K562 (cell line): ENCODE results near the gene MON1A. TPM values are rescaled to one million over a fixed set of nuclear protein-coding genes. Genes with fewer than 3 reads are reported as not detected.
A peak's percentile ranks its signal among the peaks of the same experiment; 100 is the strongest.

Experiments used
- CHD2 ChIP-seq: IDR thresholded peaks from 2 replicates; pipeline ENCODE4 v1.6.1; 2011; ENCODE audit warnings: low read depth, low read length
- EGR1 ChIP-seq: fragments of 450-650 bp; conservative IDR thresholded peaks from 2 replicates; pipeline ENCODE4 v1.6.1; 2017; ENCODE audit warnings: mild to moderate bottlenecking
- ESRRA ChIP-seq: fragments of 450-650 bp; IDR thresholded peaks from 2 replicates; pipeline ENCODE4 v1.6.1; 2014; ENCODE audit warnings: low read depth, mild to moderate bottlenecking, moderate library complexity, borderline replicate concordance
- FOS ChIP-seq: IDR thresholded peaks from 3 replicates; pipeline ENCODE4 v1.6.1; 2011; ENCODE audit not compliant: insufficient read length; ENCODE audit errors: extremely low read depth
- GABPA ChIP-seq: fragments of 200-800 bp; sonication (Bioruptor generic); conservative IDR thresholded peaks from 2 replicates; pipeline ENCODE4 v1.6.1; 2016; ENCODE audit warnings: low read depth, missing genetic modification characterization, missing compliant biosample characterization
- KAT8 ChIP-seq: fragments of 450-650 bp; IDR thresholded peaks from 2 replicates; pipeline ENCODE4 v1.6.1; 2016; ENCODE audit warnings: low read depth, mild to moderate bottlenecking
- KDM1A ChIP-seq, 2 experiments: fragments of 450-650 bp; IDR thresholded peaks; 2 replicates each; pipeline ENCODE4 v1.6.1; 2016; ENCODE audit warnings: mild to moderate bottlenecking in 2 of 2
- KLF1 ChIP-seq: fragments of 450-650 bp; IDR thresholded peaks from 2 replicates; pipeline ENCODE4 v1.6.1; 2016; ENCODE audit warnings: missing genetic modification characterization, missing compliant biosample characterization
- NR2C2 ChIP-seq, 2 experiments: fragments of 200-800 bp in 1 of 2; sonication (Bioruptor generic) in 1 of 2; sonication (generic) in 1 of 2; formaldehyde crosslinking in 1 of 2; IDR thresholded peaks; 2 replicates each; pipeline versions ENCODE4 v1.6.1 to v1.8.0; 2016 to 2022; ENCODE audit warnings: mild to moderate bottlenecking in 1 of 2, missing compliant biosample characterization in 1 of 2, missing genetic modification characterization in 1 of 2, missing genetic modification reagents in 1 of 2
- PTTG1 ChIP-seq: fragments of 450-650 bp; IDR thresholded peaks from 2 replicates; pipeline ENCODE4 v1.6.1; 2016; ENCODE audit warnings: low read depth, mild to moderate bottlenecking, missing genetic modification characterization, missing compliant biosample characterization
- ZNF551 ChIP-seq: fragments of 250-450 bp; sonication (Bioruptor Pico); IDR thresholded peaks from 2 replicates; pipeline ENCODE4 v1.5.0; 2021; ENCODE audit warnings: mild to moderate bottlenecking, moderate library complexity
- polyA plus RNA-seq, 8 experiments: library from polyadenylated mRNA; depleted of rRNA in 4 of 8; stranded (reverse) in 5 of 8; unstranded in 3 of 8; fragments of >200 nt; fragmentation: Nextera tagmentation in 2 of 8; fragmentation: Illumina TruSeq in 1 of 8; extraction: Ambion mirVana in 2 of 8; extraction: Trizol in 1 of 8; gene quantifications; 2 replicates each; pipeline versions ENCODE4 v1.2.1 to v1.2.3, GENCODE V29; 2011 to 2014; ENCODE audit warnings: inconsistent platforms in 1 of 8, missing spikeins in 1 of 8
- total RNA-seq, 7 experiments: library from RNA; depleted of rRNA in 6 of 7; stranded (reverse); fragments of >200 nt in 6 of 7; fragmentation: Illumina TruSeq in 2 of 7; extraction: Trizol in 2 of 7; gene quantifications; 2 replicates each; pipeline versions ENCODE4 v1.2.1 to v1.2.3, GENCODE V29; 2011 to 2021; ENCODE audit warnings: low replicate concordance in 1 of 7
- TF ChIP-seq, protein P1 (sequence below): fragments of 450-650 bp; IDR thresholded peaks from 2 replicates; pipeline ENCODE4 v1.6.1; 2018; ENCODE audit not compliant: partially characterized antibody
- TF ChIP-seq, protein P2 (sequence below): fragments of 450-650 bp; formaldehyde crosslinking; IDR thresholded peaks from 2 replicates; pipeline ENCODE4 v1.4.0; 2022; ENCODE audit warnings: missing genetic modification characterization
- TF ChIP-seq, protein P3 (sequence below): sonication (generic); formaldehyde crosslinking; IDR thresholded peaks from 2 replicates; pipeline ENCODE4 v1.8.0; 2022; ENCODE audit warnings: mild to moderate bottlenecking, low read depth, missing genetic modification reagents
- TF ChIP-seq, protein P4 (sequence below): fragments of 250-450 bp; sonication (Bioruptor Pico); IDR thresholded peaks from 2 replicates; pipeline ENCODE4 v1.8.0; 2022; ENCODE audit warnings: moderate library complexity, mild to moderate bottlenecking, inconsistent platforms
- TF ChIP-seq, protein P5 (sequence below): sonication (generic); formaldehyde crosslinking; IDR thresholded peaks from 2 replicates; pipeline ENCODE4 v1.8.0; 2022; ENCODE audit warnings: mild to moderate bottlenecking, missing genetic modification reagents
- TF ChIP-seq, protein P6 (sequence below): IDR thresholded peaks from 3 replicates; pipeline ENCODE4 v1.6.1; 2011; ENCODE audit warnings: borderline replicate concordance, mild to moderate bottlenecking; ENCODE audit not compliant: insufficient read length, insufficient read depth

The MON1A gene
- total and polyA plus RNA-seq, 9 of the 15 experiments (the other 6 are each of a cell fraction or from before 2014, with no cell fraction given) = 1.1 to 13.8 (median 6.8) TPM

DNA sequence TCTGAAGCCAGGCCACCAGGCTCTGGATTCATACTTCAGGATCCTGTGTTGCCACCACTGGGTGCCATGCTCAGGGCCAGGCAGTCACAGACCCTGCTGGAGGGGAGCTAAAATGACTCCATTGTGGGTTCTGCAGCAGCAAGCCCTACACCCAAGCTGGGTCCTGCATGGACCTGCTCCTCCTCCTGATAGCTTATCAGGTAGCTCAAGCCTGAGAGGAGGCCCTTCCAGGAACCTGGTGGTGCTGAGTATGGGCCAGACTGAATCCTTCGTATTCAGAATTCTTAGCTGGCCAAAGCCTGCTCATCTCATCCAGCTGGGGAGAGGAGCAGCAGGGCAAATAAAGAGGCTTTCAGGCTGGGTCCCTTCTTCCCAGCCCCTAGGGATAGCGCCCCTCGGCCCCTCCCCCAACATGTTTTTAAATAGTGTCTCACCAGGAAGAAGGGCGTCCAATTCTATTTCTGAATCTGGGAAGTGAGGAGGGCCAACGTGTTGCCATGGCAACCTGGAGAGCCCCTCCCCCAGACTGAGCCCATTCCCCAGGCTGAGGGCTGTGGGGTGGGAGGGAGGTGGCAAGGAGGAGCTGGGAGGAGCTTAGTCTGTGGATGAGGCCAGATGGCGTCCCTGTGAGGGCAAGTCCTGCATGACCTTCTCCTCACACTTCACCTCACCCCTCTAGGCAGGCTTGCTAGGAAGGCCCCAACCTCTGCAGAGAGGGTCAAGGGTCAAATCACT is 48.9 kb downstream of the MON1A start (continued):
- TF ChIP-seq, protein P1, sequence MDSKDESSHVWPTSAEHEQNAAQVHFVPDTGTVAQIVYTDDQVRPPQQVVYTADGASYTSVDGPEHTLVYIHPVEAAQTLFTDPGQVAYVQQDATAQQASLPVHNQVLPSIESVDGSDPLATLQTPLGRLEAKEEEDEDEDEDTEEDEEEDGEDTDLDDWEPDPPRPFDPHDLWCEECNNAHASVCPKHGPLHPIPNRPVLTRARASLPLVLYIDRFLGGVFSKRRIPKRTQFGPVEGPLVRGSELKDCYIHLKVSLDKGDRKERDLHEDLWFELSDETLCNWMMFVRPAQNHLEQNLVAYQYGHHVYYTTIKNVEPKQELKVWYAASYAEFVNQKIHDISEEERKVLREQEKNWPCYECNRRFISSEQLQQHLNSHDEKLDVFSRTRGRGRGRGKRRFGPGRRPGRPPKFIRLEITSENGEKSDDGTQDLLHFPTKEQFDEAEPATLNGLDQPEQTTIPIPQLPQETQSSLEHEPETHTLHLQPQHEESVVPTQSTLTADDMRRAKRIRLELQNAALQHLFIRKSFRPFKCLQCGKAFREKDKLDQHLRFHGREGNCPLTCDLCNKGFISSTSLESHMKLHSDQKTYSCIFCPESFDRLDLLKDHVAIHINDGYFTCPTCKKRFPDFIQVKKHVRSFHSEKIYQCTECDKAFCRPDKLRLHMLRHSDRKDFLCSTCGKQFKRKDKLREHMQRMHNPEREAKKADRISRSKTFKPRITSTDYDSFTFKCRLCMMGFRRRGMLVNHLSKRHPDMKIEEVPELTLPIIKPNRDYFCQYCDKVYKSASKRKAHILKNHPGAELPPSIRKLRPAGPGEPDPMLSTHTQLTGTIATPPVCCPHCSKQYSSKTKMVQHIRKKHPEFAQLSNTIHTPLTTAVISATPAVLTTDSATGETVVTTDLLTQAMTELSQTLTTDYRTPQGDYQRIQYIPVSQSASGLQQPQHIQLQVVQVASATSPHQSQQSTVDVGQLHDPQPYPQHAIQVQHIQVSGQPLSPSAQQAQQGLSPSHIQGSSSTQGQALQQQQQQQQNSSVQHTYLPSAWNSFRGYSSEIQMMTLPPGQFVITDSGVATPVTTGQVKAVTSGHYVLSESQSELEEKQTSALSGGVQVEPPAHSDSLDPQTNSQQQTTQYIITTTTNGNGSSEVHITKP = no peak
- no peak for TF ChIP-seq EGR1
- TF ChIP-seq, protein P2, sequence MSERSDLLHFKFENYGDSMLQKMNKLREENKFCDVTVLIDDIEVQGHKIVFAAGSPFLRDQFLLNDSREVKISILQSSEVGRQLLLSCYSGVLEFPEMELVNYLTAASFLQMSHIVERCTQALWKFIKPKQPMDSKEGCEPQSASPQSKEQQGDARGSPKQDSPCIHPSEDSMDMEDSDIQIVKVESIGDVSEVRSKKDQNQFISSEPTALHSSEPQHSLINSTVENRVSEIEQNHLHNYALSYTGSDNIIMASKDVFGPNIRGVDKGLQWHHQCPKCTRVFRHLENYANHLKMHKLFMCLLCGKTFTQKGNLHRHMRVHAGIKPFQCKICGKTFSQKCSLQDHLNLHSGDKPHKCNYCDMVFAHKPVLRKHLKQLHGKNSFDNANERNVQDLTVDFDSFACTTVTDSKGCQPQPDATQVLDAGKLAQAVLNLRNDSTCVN (CRISPR knock-in tag) = no peak
- TF ChIP-seq, protein P3, sequence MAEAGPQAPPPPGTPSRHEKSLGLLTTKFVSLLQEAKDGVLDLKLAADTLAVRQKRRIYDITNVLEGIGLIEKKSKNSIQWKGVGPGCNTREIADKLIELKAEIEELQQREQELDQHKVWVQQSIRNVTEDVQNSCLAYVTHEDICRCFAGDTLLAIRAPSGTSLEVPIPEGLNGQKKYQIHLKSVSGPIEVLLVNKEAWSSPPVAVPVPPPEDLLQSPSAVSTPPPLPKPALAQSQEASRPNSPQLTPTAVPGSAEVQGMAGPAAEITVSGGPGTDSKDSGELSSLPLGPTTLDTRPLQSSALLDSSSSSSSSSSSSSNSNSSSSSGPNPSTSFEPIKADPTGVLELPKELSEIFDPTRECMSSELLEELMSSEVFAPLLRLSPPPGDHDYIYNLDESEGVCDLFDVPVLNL (CRISPR knock-in tag) = no peak
- TF ChIP-seq, protein P4, sequence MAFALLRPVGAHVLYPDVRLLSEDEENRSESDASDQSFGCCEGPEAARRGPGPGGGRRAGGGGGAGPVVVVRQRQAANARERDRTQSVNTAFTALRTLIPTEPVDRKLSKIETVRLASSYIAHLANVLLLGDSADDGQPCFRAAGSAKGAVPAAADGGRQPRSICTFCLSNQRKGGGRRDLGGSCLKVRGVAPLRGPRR = no peak
- TF ChIP-seq, protein P5, sequence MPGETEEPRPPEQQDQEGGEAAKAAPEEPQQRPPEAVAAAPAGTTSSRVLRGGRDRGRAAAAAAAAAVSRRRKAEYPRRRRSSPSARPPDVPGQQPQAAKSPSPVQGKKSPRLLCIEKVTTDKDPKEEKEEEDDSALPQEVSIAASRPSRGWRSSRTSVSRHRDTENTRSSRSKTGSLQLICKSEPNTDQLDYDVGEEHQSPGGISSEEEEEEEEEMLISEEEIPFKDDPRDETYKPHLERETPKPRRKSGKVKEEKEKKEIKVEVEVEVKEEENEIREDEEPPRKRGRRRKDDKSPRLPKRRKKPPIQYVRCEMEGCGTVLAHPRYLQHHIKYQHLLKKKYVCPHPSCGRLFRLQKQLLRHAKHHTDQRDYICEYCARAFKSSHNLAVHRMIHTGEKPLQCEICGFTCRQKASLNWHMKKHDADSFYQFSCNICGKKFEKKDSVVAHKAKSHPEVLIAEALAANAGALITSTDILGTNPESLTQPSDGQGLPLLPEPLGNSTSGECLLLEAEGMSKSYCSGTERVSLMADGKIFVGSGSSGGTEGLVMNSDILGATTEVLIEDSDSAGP (CRISPR knock-in tag) = no peak
- TF ChIP-seq KLF1 (tag) = no peak
- TF ChIP-seq FOS = no peak
- no peak for TF ChIP-seq KAT8
- TF ChIP-seq PTTG1 (tag) = no peak
- TF ChIP-seq ZNF551 (CRISPR knock-in tag) = no peak
- TF ChIP-seq KDM1A (IDR thresholded peaks at IDR 0.05) = peak in 1 of 2 experiments; percentile 28; a peak in 1 of 4 replicates
- TF ChIP-seq NR2C2 (CRISPR knock-in tag; IDR thresholded peaks at IDR 0.05) = no peak
- no peak for TF ChIP-seq NR2C2 (tag; IDR thresholded peaks at IDR 0.05)
- TF ChIP-seq ESRRA = no peak
- TF ChIP-seq GABPA (tag) = no peak
- TF ChIP-seq, protein P6, sequence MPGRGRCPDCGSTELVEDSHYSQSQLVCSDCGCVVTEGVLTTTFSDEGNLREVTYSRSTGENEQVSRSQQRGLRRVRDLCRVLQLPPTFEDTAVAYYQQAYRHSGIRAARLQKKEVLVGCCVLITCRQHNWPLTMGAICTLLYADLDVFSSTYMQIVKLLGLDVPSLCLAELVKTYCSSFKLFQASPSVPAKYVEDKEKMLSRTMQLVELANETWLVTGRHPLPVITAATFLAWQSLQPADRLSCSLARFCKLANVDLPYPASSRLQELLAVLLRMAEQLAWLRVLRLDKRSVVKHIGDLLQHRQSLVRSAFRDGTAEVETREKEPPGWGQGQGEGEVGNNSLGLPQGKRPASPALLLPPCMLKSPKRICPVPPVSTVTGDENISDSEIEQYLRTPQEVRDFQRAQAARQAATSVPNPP = no peak
- no peak for TF ChIP-seq CHD2
